Motor neuron (in vitro differentiated cells): ENCODE data around the gene HLA-DOA. TPM values are rescaled to one million over a fixed set of nuclear protein-coding genes. Genes with fewer than 3 reads are reported as not detected.

Experiments used
- ATAC-seq, 8 experiments: fragments of 200-7000 bp; cut with Tn5 transposase; replicated peaks in 6 of 8; 2 replicates each; pipeline ENCODE4 v1.8.0; 2021; ENCODE audit warnings: mild to moderate bottlenecking in 8 of 8, moderate library complexity in 8 of 8
- H3K27ac ChIP-seq, 2 donors: fragments of 250-450 bp; sonication (Bioruptor Pico); 2 replicates each; pipeline ENCODE4 v1.9.0; 2021; ENCODE audit warnings: antibody characterized with exemption in 2 of 2, mild to moderate bottlenecking in 2 of 2, moderate library complexity in 1 of 2
- H3K4me1 ChIP-seq, 2 donors: fragments of 250-450 bp; sonication (Bioruptor Pico); replicated peaks in 1 of 2; 2 replicates each; pipeline ENCODE4 v1.6.1; 2021; ENCODE audit warnings: antibody characterized with exemption in 2 of 2, mild to moderate bottlenecking in 2 of 2, moderate library complexity in 1 of 2
- H3K4me3 ChIP-seq, 5 donors: fragments of 250-450 bp; sonication (Bioruptor Pico); 2 replicates each; pipeline ENCODE4 v1.9.0; 2021; ENCODE audit warnings: antibody characterized with exemption in 5 of 5, mild to moderate bottlenecking in 5 of 5, moderate library complexity in 4 of 5
- WGBS, 10 experiments: fragments of 450-650 bp; shearing (Covaris generic); methylation state at CpG; one replicate each; pipeline ENCODE4 v1.0.0; 2022; 5-methylcytosine and 5-hydroxymethylcytosine counted together
- in situ Hi-C, 9 experiments: fragments of 400-800 bp; cut with MboI; loops; one replicate each; pipeline ENCODE4 v1.15.0; 2021; ENCODE audit warnings: low sequenced_read_pairs in 9 of 9, low pct_unique_long_range_greater_than_20kb in 2 of 9; ENCODE audit not compliant: unreplicated experiment in 9 of 9
- total RNA-seq, 8 experiments: library from RNA; unstranded; fragments of 300-600 nt; gene quantifications; 2 replicates each; pipeline versions ENCODE4 v1.2.3 to v1.2.4, GENCODE V29; 2022

The HLA-DOA gene
- total RNA-seq, 8 experiments from 2014 or later: 0.21 to 1.3 (median 0.54) TPM

- H3K4me1 ChIP-seq: peaks cover 4 to 6% of the 10 kb centered on the region in 2 donors
- no peak for ATAC-seq
- H3K4me3 ChIP-seq: no peak overlapping the region
- no peak overlapping the region for H3K27ac ChIP-seq
- in situ Hi-C loops: no loop called here
- WGBS, 10 experiments: 60 to 90% (median 75%) methylated on average over 1 to 4 of the region's 5 CpGs; no CpG with 5 or more reads in 3 of the 10 experiments
These were observed 44.6 kb downstream of the HLA-DOA start for GRCh38 chr6:32964776-32965175.

- Histone ChIP-seq H3K4me3 (no peak overlapping the region), H3K27ac (no peak overlapping the region), H3K4me1 (peaks cover 4 to 6% of the 10 kb centered on the region in 2 donors)
- no peak for ATAC-seq
- 71 to 100% (median 88%) methylated on average over 1 of the region's 1 CpG; no CpG with 5 or more reads in 1 of the 10 experiments for WGBS, 10 experiments
- in situ Hi-C loops: no loop called here
These were observed 45.5 kb downstream of the HLA-DOA start for GRCh38 chr6:32963866-32964265.

- 0 to 100% (median 69%) methylated on average over 1 of the region's 1 CpG; no CpG with 5 or more reads in 2 of the 10 experiments for WGBS, 10 experiments
- Histone ChIP-seq H3K4me3 (no peak overlapping the region), H3K4me1 (peaks cover 3 to 6% of the 10 kb centered on the region in 2 donors), H3K27ac (no peak overlapping the region)
- peak in 3 of 8 experiments; percentile 37 to 59 (median 50) for ATAC-seq
- in situ Hi-C loops: no loop called here
These were observed 47.1 kb downstream of the HLA-DOA start for GRCh38 chr6:32962213-32962826.

GRCh38 chr6:32960563-32960962 lies 48.8 kb downstream of the HLA-DOA start:
- no peak for ATAC-seq
- 80 to 100% (median 93%) methylated on average over 1 to 5 of the region's 5 CpGs; no CpG with 5 or more reads in 1 of the 10 experiments for WGBS, 10 experiments
- Histone ChIP-seq H3K4me1 (no peaks in the 10 kb centered on the region), H3K4me3 (no peak overlapping the region), H3K27ac (no peak overlapping the region)
- in situ Hi-C loops: no loop called here

GRCh38 chr6:32956176-32956575 lies 53.2 kb downstream of the HLA-DOA start:
- no peak for ATAC-seq
- H3K4me3 ChIP-seq: no peak overlapping the region
- H3K4me1 ChIP-seq: no peaks in the 10 kb centered on the region
- in situ Hi-C loops: loop anchor here in 1 of 9 experiments (10.0 kb wide), 1 partner anchor 71 kb away; no protein-coding TSS in a partner anchor
- H3K27ac ChIP-seq: no peak overlapping the region
- 37 to 100% (median 48%) methylated on average over 1 to 2 of the region's 2 CpGs; no CpG with 5 or more reads in 3 of the 10 experiments for WGBS, 10 experiments

- Histone ChIP-seq H3K4me3 (no peak overlapping the region), H3K27ac (no peak overlapping the region), H3K4me1 (no peaks in the 10 kb centered on the region)
- ATAC-seq: peak in 1 of 8 experiments; percentile 5
- WGBS, 10 experiments: 19 to 100% (median 41%) methylated on average over 1 to 3 of the region's 3 CpGs; no CpG with 5 or more reads in 2 of the 10 experiments
- in situ Hi-C loops: loop anchor here in 1 of 9 experiments (10.0 kb wide), 1 partner anchor 70 kb away; no protein-coding TSS in a partner anchor
These were observed 54.2 kb downstream of the HLA-DOA start for GRCh38 chr6:32954986-32955802.

DNA sequence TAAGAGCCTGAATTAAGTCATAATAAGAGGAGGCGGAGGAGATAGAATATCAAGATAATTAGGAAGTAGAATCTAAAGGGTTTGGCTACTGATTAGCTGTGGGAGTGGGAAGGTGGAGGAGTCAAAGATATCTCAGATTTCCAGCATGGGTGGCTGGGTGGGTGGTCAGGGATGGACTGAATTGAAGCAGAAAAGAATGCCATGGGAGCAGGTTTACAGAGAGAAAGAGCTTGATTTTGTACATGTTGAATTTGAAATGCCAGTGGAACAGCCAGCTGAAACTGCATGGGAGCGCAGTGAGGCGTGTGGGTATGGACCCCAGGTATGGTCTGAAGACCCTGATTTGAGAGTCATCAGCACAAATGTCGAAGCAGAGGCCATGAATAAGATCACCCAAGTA lies 55.1 kb downstream of the HLA-DOA start:
- no peaks in the 10 kb centered on the region for H3K4me1 ChIP-seq
- 0 to 90% (median 67%) methylated on average over 1 to 4 of the region's 4 CpGs; no CpG with 5 or more reads in 1 of the 10 experiments for whole genome bisulfite sequencing, 10 experiments
- no peak overlapping the region for H3K27ac ChIP-seq
- H3K4me3 ChIP-seq: no peak overlapping the region
- in situ Hi-C loops: loop anchor here in 1 of 9 experiments (10.0 kb wide), 1 partner anchor 69 kb away; no protein-coding TSS in a partner anchor
- no peak for ATAC-seq

Other genes starting within 250 kb of the HLA-DOA start
- under 1 TPM in 3 of 8 experiments, not detected in 5; 0.08 to 0.19 (median 0.15) TPM for gene HLA-DQB2, start 246.1 kb downstream of the HLA-DOA start, total RNA-seq
- 1 to 10 TPM in 2 of 8 experiments, under 1 TPM in 1, not detected in 5; 0.47 to 1.4 (median 1.1) TPM for gene HLA-DOB, start 192.6 kb downstream of the HLA-DOA start, total RNA-seq
- gene TAP2, start 170.9 kb downstream of the HLA-DOA start, total RNA-seq: 100 to 1,000 TPM in 1 of 8 experiments, 10 to 100 TPM in 3, 1 to 10 TPM in 4; 1.7 to 104 (median 13.5) TPM
- gene PSMB8, start 165.5 kb downstream of the HLA-DOA start, total RNA-seq: 100 to 1,000 TPM in 1 of 8 experiments, 10 to 100 TPM in 3, under 1 TPM in 2, not detected in 2; 0.14 to 252 (median 41.8) TPM
- gene TAP1, start 155.9 kb downstream of the HLA-DOA start, total RNA-seq: 100 to 1,000 TPM in 1 of 8 experiments, 10 to 100 TPM in 3, under 1 TPM in 4; 0.18 to 115 (median 12.6) TPM
- gene PSMB9, start 155.4 kb downstream of the HLA-DOA start, total RNA-seq: 10 to 100 TPM in 4 of 8 experiments, under 1 TPM in 2, not detected in 2; 0.05 to 72.7 (median 11.4) TPM
- gene HLA-DMB, start 68.6 kb downstream of the HLA-DOA start, total RNA-seq: 1 to 10 TPM in 1 of 8 experiments, under 1 TPM in 7; 0.14 to 1.1 (median 0.34) TPM
- gene HLA-DMA, start 56.5 kb downstream of the HLA-DOA start, total RNA-seq: 1 to 10 TPM in 4 of 8 experiments, under 1 TPM in 4; 0.46 to 6.1 (median 1.3) TPM
- 100 to 1,000 TPM; 124 to 401 (median 193) TPM for gene BRD2, start 41.0 kb downstream of the HLA-DOA start, total RNA-seq
- 1 to 10 TPM in 2 of 8 experiments, under 1 TPM in 6; 0.09 to 6.9 (median 0.40) TPM for gene HLA-DPA1, start 64.1 kb upstream of the HLA-DOA start, total RNA-seq
- gene HLA-DPB1, start 66.4 kb upstream of the HLA-DOA start, total RNA-seq: 10 to 100 TPM in 1 of 8 experiments, 1 to 10 TPM in 6, under 1 TPM in 1; 0.55 to 16.5 (median 2.1) TPM
- 1 to 10 TPM in 7 of 8 experiments, under 1 TPM in 1; 0.71 to 3.4 (median 2.0) TPM for gene COL11A2, start 182.9 kb upstream of the HLA-DOA start, total RNA-seq
- 10 to 100 TPM; 19.3 to 52.0 (median 35.4) TPM for gene RXRB, start 191.1 kb upstream of the HLA-DOA start, total RNA-seq
- 100 to 1,000 TPM in 6 of 8 experiments, 10 to 100 TPM in 2; 69.2 to 143 (median 132) TPM for gene SLC39A7, start 191.3 kb upstream of the HLA-DOA start, total RNA-seq
- 10 to 100 TPM in 4 of 8 experiments, 1 to 10 TPM in 4; 8.7 to 26.6 (median 9.9) TPM for gene HSD17B8, start 195.1 kb upstream of the HLA-DOA start, total RNA-seq
- 10 to 100 TPM; 17.2 to 43.0 (median 34.5) TPM for gene RING1, start 198.9 kb upstream of the HLA-DOA start, total RNA-seq